HFFc6 (cell line): ENCODE data around the gene RASA1. TPM values are rescaled to one million over a fixed set of nuclear protein-coding genes. Genes with fewer than 3 reads are reported as not detected.
A peak's percentile ranks its signal among the peaks of the same experiment; 100 is the strongest.

Source experiments
- DNase-seq: peaks from one replicate; pipeline ENCODE4 v3.0.0-alpha.2; 2018
- H3K27ac Mint-ChIP-seq: 2 replicates; pipeline ENCODE4 v1.8.0; 2020; ENCODE audit warnings: mild to moderate bottlenecking, mixed read lengths
- H3K27me3 Mint-ChIP-seq: 2 replicates; pipeline ENCODE4 v1.8.0; 2021; ENCODE audit warnings: mild to moderate bottlenecking, moderate library complexity, mixed read lengths; ENCODE audit not compliant: insufficient read depth
- H3K36me3 Mint-ChIP-seq: 2 replicates; pipeline ENCODE4 v1.8.0; 2021; ENCODE audit warnings: low read depth, mixed read lengths
- H3K4me1 Mint-ChIP-seq: 2 replicates; pipeline ENCODE4 v1.8.0; 2020; ENCODE audit warnings: low read depth, mixed read lengths
- H3K4me3 Mint-ChIP-seq: 2 replicates; pipeline ENCODE4 v1.8.0; 2020; ENCODE audit warnings: mild to moderate bottlenecking, moderate library complexity, mixed read lengths
- H3K9me3 Mint-ChIP-seq: 2 replicates; pipeline ENCODE4 v1.8.0; 2020; ENCODE audit warnings: mild to moderate bottlenecking, mixed read lengths
- CTCF ChIP-seq: fragments of 200-600 bp; sonication (generic); IDR thresholded peaks from 2 replicates; pipeline ENCODE4 v1.5.0; 2021; ENCODE audit warnings: antibody characterized with exemption, mild to moderate bottlenecking
- total RNA-seq, 6 experiments: library from RNA; stranded (reverse); fragmentation: NEBNext Ultra II Directional; extraction: Animal tissue kit (Norgen Biotek cat#: 25700); gene quantifications; 2 replicates in 1 of 6; 3 replicates in 5 of 6; pipeline ENCODE4 v1.2.3, GENCODE V29; 2021

The RASA1 gene
- total RNA-seq, 6 experiments from 2014 or later, result 61.6 to 89.8 (median 64.9) TPM

- Mint-ChIP-seq H3K27me3 (peaks cover 9% of the 10 kb centered on the region), H3K4me3 (peak overlapping the region; percentile 97), H3K4me1 (peaks cover 35% of the 10 kb centered on the region), H3K9me3 (no peaks in the 10 kb centered on the region), H3K36me3 (peaks cover 36% of the 10 kb centered on the region), H3K27ac (peak overlapping the region; percentile 96)
- no peak for TF ChIP-seq CTCF
- DNase-seq, result no peak
These were observed 145.6 kb downstream of the RASA1 start for GRCh38 chr5:87413343-87413645.

- no peaks in the 10 kb centered on the region for H3K9me3 Mint-ChIP-seq
- no peak for DNase-seq
- no peaks in the 10 kb centered on the region for H3K36me3 Mint-ChIP-seq
- H3K27ac Mint-ChIP-seq, result no peak overlapping the region
- no peak overlapping the region for H3K4me3 Mint-ChIP-seq
- H3K27me3 Mint-ChIP-seq, result no peaks in the 10 kb centered on the region; the same call in none of the 2 replicates
- no peak for TF ChIP-seq CTCF
- peaks cover 6% of the 10 kb centered on the region for H3K4me1 Mint-ChIP-seq
These were observed 150.8 kb downstream of the RASA1 start for GRCh38 chr5:87418506-87418905.

GRCh38 chr5:87421307-87421706 is 153.6 kb downstream of the RASA1 start:
- H3K27ac Mint-ChIP-seq, result no peak overlapping the region
- no peak for DNase-seq
- no peak for TF ChIP-seq CTCF
- no peaks in the 10 kb centered on the region for H3K9me3 Mint-ChIP-seq
- no peaks in the 10 kb centered on the region for H3K36me3 Mint-ChIP-seq
- H3K4me1 Mint-ChIP-seq, result peaks cover 12% of the 10 kb centered on the region
- no peak overlapping the region for H3K4me3 Mint-ChIP-seq
- H3K27me3 Mint-ChIP-seq, result no peaks in the 10 kb centered on the region; the same call in none of the 2 replicates

DNA sequence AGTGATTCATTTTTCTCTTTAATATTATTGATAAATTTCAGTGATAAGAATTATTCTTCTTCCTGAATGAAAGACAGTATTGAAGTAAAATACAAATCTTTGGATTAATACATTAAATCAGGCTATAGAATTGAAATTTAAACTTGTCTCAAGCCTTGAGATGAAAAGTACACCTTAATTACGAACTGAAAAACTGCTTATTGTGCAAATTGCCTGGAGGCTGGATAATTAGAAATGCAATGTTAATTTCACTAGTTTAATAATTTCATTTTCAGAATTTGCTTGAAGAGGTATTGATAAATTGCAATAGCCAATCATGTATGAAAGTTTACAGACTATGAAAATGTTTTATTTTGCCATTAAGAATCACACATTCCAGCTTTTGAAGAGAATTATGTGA is 156.1 kb downstream of the RASA1 start:
- Mint-ChIP-seq H3K27me3 (peaks cover 1% of the 10 kb centered on the region), H3K27ac (no peak overlapping the region)
- no peak for TF ChIP-seq CTCF

GRCh38 chr5:87430863-87431457 is 163.3 kb downstream of the RASA1 start:
- no peak overlapping the region for H3K27ac Mint-ChIP-seq
- no peak for DNase-seq
- no peaks in the 10 kb centered on the region for H3K4me1 Mint-ChIP-seq
- H3K27me3 Mint-ChIP-seq, result peaks cover 5% of the 10 kb centered on the region; the same call in 1 of the 2 replicates
- no peak overlapping the region for H3K4me3 Mint-ChIP-seq
- no peaks in the 10 kb centered on the region for H3K9me3 Mint-ChIP-seq
- no peaks in the 10 kb centered on the region for H3K36me3 Mint-ChIP-seq
- TF ChIP-seq CTCF, result no peak

More for the DNA sequence above, 156.1 kb downstream of the RASA1 start:
- no peaks in the 10 kb centered on the region for H3K36me3 Mint-ChIP-seq
- DNase-seq, result no peak
- H3K9me3 Mint-ChIP-seq, result no peaks in the 10 kb centered on the region
- peaks cover 12% of the 10 kb centered on the region for H3K4me1 Mint-ChIP-seq
- no peak overlapping the region for H3K4me3 Mint-ChIP-seq

DNA sequence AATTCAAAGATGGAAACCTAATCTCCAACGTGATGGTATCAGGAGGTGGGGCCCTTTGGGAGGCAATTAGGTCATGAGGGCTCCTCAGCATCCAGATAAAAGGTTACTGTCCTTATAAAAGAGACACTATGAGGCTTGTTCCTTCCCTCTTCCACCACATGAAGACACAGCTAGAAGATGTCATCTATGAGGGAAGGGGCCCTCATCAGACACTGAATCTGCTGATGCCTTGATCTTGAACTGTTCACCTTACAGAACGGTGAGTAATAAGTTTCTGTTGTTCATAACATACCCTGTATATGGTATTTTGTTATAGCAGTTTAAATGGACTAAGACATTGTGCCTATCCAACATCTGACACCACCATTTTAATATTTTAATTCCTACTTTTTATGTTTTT is 164.8 kb downstream of the RASA1 start:
- Mint-ChIP-seq H3K36me3 (no peaks in the 10 kb centered on the region), H3K27ac (no peak overlapping the region), H3K9me3 (no peaks in the 10 kb centered on the region), H3K4me3 (no peak overlapping the region), H3K27me3 (peaks cover 5% of the 10 kb centered on the region; the same call in 1 of the 2 replicates), H3K4me1 (no peaks in the 10 kb centered on the region)
- no peak for TF ChIP-seq CTCF
- DNase-seq, result no peak
